ENCODE measurements around the gene TRABD. TPM values are rescaled to one million over a fixed set of nuclear protein-coding genes. Genes with fewer than 3 reads are reported as not detected.

The TRABD gene
- total and polyA plus RNA-seq, 5 donors from 2014 or later: 33.0 to 115 (median 38.6) TPM

- Mint-ChIP-seq H3K4me3 (no peak overlapping the region), H3K27me3 (peaks cover 55% of the 10 kb centered on the region), H3K4me1 (peaks cover 0 to 10% (median 2%) of the 10 kb centered on the region in 4 donors), H3K9me3 (no peaks in the 10 kb centered on the region), H3K36me3 (no peaks in the 10 kb centered on the region), H3K27ac (no peak overlapping the region)
- Histone ChIP-seq H3K27ac (ENCODE audit: insufficient read depth, low read length, poor library complexity, severe bottlenecking) (no peak overlapping the region), H3K27me3 (ENCODE audit: control insufficient read depth, insufficient read depth, low read length) (peaks cover 4% of the 10 kb centered on the region), H3K9me3 (ENCODE audit: control insufficient read depth in 2 of 2, low read length in 2 of 2) (no peaks in the 10 kb centered on the region), H3K36me3 (ENCODE audit: control insufficient read depth, insufficient read depth, low read length) (no peaks in the 10 kb centered on the region), H3K4me3 (ENCODE audit: low read depth, low read length) (no peak overlapping the region), H3K4me1 (ENCODE audit: control insufficient read depth, insufficient read depth, low read length, poor library complexity, severe bottlenecking) (no peaks in the 10 kb centered on the region)
- ATAC-seq (ENCODE audit: low read depth in 2 of 2) (peak in 1 of 2 donors; percentile 27), DNase-seq (peak in 1 of 3 donors; percentile 62)
Observed at GRCh38 chr22:50169774-50170341, 15.9 kb upstream of the TRABD start.

- Mint-ChIP-seq H3K4me1 (peaks cover 0 to 10% (median 2%) of the 10 kb centered on the region in 4 donors), H3K27me3 (peaks cover 56% of the 10 kb centered on the region), H3K27ac (peak within 1 kb of the TSS in 1 of 3 donors; percentile 76), H3K4me3 (peak within 1 kb of the TSS in 3 of 4 donors; percentile 52 to 76 (median 57)), H3K9me3 (no peaks in the 10 kb centered on the region), H3K36me3 (no peaks in the 10 kb centered on the region)
- no peaks in the 10 kb centered on the region for H3K9me3 ChIP-seq (ENCODE audit: control insufficient read depth in 2 of 2, low read length in 2 of 2)
- H3K4me3 ChIP-seq (ENCODE audit: low read depth, low read length): no peak within 1 kb of the TSS
- no peak for ATAC-seq (ENCODE audit: low read depth in 2 of 2)
- peaks cover 4% of the 10 kb centered on the region for H3K27me3 ChIP-seq (ENCODE audit: control insufficient read depth, insufficient read depth, low read length)
- H3K36me3 ChIP-seq (ENCODE audit: control insufficient read depth, insufficient read depth, low read length): no peaks in the 10 kb centered on the region
- DNase-seq: no peak
- no peaks in the 10 kb centered on the region for H3K4me1 ChIP-seq (ENCODE audit: control insufficient read depth, insufficient read depth, low read length, poor library complexity, severe bottlenecking)
- H3K27ac ChIP-seq (ENCODE audit: insufficient read depth, low read length, poor library complexity, severe bottlenecking): no peak within 1 kb of the TSS
Observed at GRCh38 chr22:50170453-50171318, 15.0 kb upstream of the TRABD start, which contains the start of gene PANX2. Gene PANX2 (plus strand): TSS chr22:50170731. CDS start chr22:50170731, 0 bp downstream.

DNA sequence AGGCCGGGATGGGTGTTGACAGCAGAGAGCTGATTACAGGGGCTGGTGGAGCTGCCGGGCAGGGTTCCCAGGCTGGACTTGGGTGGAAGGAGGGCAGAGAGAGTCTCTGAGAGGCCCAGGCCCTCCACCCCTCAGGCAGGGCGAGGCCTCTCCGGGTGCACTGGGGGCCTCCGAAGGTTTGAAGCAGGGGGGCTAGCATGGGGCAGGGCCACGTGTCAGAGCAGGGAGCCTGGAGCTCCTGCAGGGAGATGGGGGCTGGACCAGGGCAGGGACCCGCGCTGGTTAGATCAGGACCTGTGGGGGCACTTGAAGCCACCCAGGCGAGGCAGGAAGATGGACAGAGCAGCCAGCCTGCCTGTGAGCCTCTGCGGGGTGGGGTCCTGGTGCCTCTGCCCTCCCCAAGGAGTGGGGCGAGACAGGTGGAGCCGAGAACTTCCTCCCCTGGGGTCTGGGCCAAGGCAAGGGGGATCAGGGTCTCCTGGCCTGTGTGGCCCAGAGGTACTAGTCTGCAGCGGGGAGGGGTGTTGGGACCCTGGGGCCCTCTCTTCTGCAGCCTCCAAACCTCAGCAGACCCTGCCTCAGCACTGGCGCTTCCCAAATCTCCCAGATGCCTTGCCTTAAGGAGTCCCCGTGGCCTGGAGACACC, 14.3 kb upstream of the TRABD start:
- H3K27me3 ChIP-seq (ENCODE audit: control insufficient read depth, insufficient read depth, low read length): peaks cover 4% of the 10 kb centered on the region
- no peak overlapping the region for H3K27ac Mint-ChIP-seq

DNA sequence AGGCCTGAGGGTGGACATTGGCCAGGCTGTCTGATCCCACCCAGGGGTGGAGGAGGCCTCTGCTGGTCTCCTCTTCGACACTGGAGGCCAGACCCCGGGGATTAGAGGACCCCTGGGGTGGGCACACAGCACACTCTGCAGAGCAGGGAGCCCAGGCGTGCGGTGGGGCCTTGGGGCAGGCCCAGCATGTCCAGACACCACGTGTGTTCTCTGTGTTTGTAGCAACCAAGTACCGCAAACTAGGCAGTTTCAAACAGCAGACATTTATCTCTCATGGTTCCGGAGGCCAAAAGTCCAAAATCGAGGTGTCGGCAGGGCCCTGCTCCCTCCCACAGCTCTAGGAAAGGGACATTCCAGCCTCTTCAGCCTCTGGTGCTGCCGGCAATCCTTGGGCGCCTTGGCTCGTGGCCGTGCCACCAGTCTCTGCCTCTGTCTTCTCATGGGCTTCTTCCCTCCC, 13.7 kb upstream of the TRABD start:
- H3K36me3 ChIP-seq (ENCODE audit: control insufficient read depth, insufficient read depth, low read length): no peaks in the 10 kb centered on the region
- no peak overlapping the region for H3K27ac ChIP-seq (ENCODE audit: insufficient read depth, low read length, poor library complexity, severe bottlenecking)
- H3K27me3 ChIP-seq (ENCODE audit: control insufficient read depth, insufficient read depth, low read length): peaks cover 4% of the 10 kb centered on the region
- H3K4me1 Mint-ChIP-seq: peaks cover 0 to 10% (median 2%) of the 10 kb centered on the region in 4 donors
- DNase-seq (no peak), ATAC-seq (ENCODE audit: low read depth in 2 of 2) (no peak)
- no peak overlapping the region for H3K27ac Mint-ChIP-seq
- H3K27me3 Mint-ChIP-seq: peaks cover 54% of the 10 kb centered on the region
- no peaks in the 10 kb centered on the region for H3K9me3 ChIP-seq (ENCODE audit: control insufficient read depth in 2 of 2, low read length in 2 of 2)
- no peaks in the 10 kb centered on the region for H3K36me3 Mint-ChIP-seq
- H3K4me3 Mint-ChIP-seq: peak overlapping the region in 3 of 4 donors; percentile 10 to 70 (median 39)
- H3K4me1 ChIP-seq (ENCODE audit: control insufficient read depth, insufficient read depth, low read length, poor library complexity, severe bottlenecking): no peaks in the 10 kb centered on the region
- no peaks in the 10 kb centered on the region for H3K9me3 Mint-ChIP-seq
- no peak overlapping the region for H3K4me3 ChIP-seq (ENCODE audit: low read depth, low read length)

More for the DNA sequence above, 14.3 kb upstream of the TRABD start:
- no peaks in the 10 kb centered on the region for H3K9me3 ChIP-seq (ENCODE audit: control insufficient read depth in 2 of 2, low read length in 2 of 2)
- H3K4me1 ChIP-seq (ENCODE audit: control insufficient read depth, insufficient read depth, low read length, poor library complexity, severe bottlenecking): no peaks in the 10 kb centered on the region
- no peaks in the 10 kb centered on the region for H3K9me3 Mint-ChIP-seq
- no peaks in the 10 kb centered on the region for H3K36me3 Mint-ChIP-seq
- peaks cover 0 to 10% (median 2%) of the 10 kb centered on the region in 4 donors for H3K4me1 Mint-ChIP-seq
- H3K4me3 Mint-ChIP-seq: peak overlapping the region; percentile 10 to 76 (median 54)
- no peaks in the 10 kb centered on the region for H3K36me3 ChIP-seq (ENCODE audit: control insufficient read depth, insufficient read depth, low read length)
- no peak overlapping the region for H3K4me3 ChIP-seq (ENCODE audit: low read depth, low read length)
- H3K27me3 Mint-ChIP-seq: peaks cover 56% of the 10 kb centered on the region
- no peak overlapping the region for H3K27ac ChIP-seq (ENCODE audit: insufficient read depth, low read length, poor library complexity, severe bottlenecking)
- DNase-seq (no peak), ATAC-seq (ENCODE audit: low read depth in 2 of 2) (no peak)

GRCh38 chr22:50173311-50173982, 12.3 kb upstream of the TRABD start:
- DNase-seq: no peak
- no peaks in the 10 kb centered on the region for H3K36me3 ChIP-seq (ENCODE audit: control insufficient read depth, insufficient read depth, low read length)

DNA sequence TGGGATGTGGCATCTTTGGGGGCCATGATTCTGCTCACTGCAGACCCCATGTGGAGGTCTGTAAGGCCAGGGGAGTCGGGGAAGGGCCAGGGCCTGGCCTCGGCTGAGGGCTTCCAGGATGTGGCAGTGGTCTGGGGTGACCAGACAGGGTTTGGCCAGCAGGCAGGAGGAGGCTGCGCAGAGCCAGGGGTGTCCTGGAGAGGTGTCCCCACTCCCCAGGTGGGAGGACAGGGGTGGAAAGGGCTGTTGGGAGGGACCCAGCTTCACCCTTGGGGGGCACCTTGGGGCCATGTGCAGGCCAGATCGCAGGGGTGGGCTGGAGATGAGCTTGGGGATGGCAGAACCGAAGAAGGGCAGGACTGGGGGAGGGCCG, 11.7 kb upstream of the TRABD start:
- ATAC-seq (ENCODE audit: low read depth in 2 of 2) (no peak), DNase-seq (no peak)
- H3K27me3 Mint-ChIP-seq: peaks cover 34% of the 10 kb centered on the region
- no peaks in the 10 kb centered on the region for H3K36me3 Mint-ChIP-seq
- no peaks in the 10 kb centered on the region for H3K9me3 Mint-ChIP-seq
- Histone ChIP-seq H3K4me1 (ENCODE audit: control insufficient read depth, insufficient read depth, low read length, poor library complexity, severe bottlenecking) (no peaks in the 10 kb centered on the region), H3K27me3 (ENCODE audit: control insufficient read depth, insufficient read depth, low read length) (peaks cover 2% of the 10 kb centered on the region), H3K4me3 (ENCODE audit: low read depth, low read length) (no peak overlapping the region), H3K36me3 (ENCODE audit: control insufficient read depth, insufficient read depth, low read length) (no peaks in the 10 kb centered on the region), H3K9me3 (ENCODE audit: control insufficient read depth in 2 of 2, low read length in 2 of 2) (no peaks in the 10 kb centered on the region), H3K27ac (ENCODE audit: insufficient read depth, low read length, poor library complexity, severe bottlenecking) (no peak overlapping the region)
- peaks cover 0 to 6% (median 1%) of the 10 kb centered on the region in 4 donors for H3K4me1 Mint-ChIP-seq
- H3K4me3 Mint-ChIP-seq: no peak overlapping the region
- H3K27ac Mint-ChIP-seq: no peak overlapping the region

More at GRCh38 chr22:50173311-50173982, 12.3 kb upstream of the TRABD start:
- Histone ChIP-seq H3K4me3 (ENCODE audit: low read depth, low read length) (no peak overlapping the region), H3K9me3 (ENCODE audit: control insufficient read depth in 2 of 2, low read length in 2 of 2) (no peaks in the 10 kb centered on the region), H3K27me3 (ENCODE audit: control insufficient read depth, insufficient read depth, low read length) (peaks cover 4% of the 10 kb centered on the region), H3K4me1 (ENCODE audit: control insufficient read depth, insufficient read depth, low read length, poor library complexity, severe bottlenecking) (no peaks in the 10 kb centered on the region), H3K27ac (ENCODE audit: insufficient read depth, low read length, poor library complexity, severe bottlenecking) (no peak overlapping the region)
- peaks cover 0 to 10% (median 2%) of the 10 kb centered on the region in 4 donors for H3K4me1 Mint-ChIP-seq
- no peaks in the 10 kb centered on the region for H3K9me3 Mint-ChIP-seq
- H3K36me3 Mint-ChIP-seq: no peaks in the 10 kb centered on the region
- H3K27ac Mint-ChIP-seq: no peak overlapping the region
- ATAC-seq (ENCODE audit: low read depth in 2 of 2): no peak
- peaks cover 39% of the 10 kb centered on the region for H3K27me3 Mint-ChIP-seq
- no peak overlapping the region for H3K4me3 Mint-ChIP-seq

Measured in CD4-positive, CD25-positive, alpha-beta regulatory T cell (primary cell).